Lower leg skin (tissue), 3 donors: Measurements from ENCODE around the gene GTF3C4.

Source experiments
- CTCF ChIP-seq, 3 donors: fragments of 450-650 bp; IDR thresholded peaks; one replicate each; pipeline ENCODE4 v1.5.1; 2016; ENCODE audit warnings: antibody characterized with exemption in 3 of 3, mild to moderate bottlenecking in 3 of 3, moderate library complexity in 2 of 3
- POLR2A ChIP-seq, 2 donors: fragments of 450-650 bp; IDR thresholded peaks; one replicate each; pipeline ENCODE4 v1.6.1; 2016 to 2017; ENCODE audit warnings: antibody characterized with exemption in 2 of 2, mild to moderate bottlenecking in 1 of 2, moderate library complexity in 1 of 2

GRCh38 chr9:132740526-132741309, 70.5 kb downstream of the GTF3C4 start:
- no peak for TF ChIP-seq CTCF (IDR thresholded peaks at IDR 0.05)
- TF ChIP-seq POLR2A (IDR thresholded peaks at IDR 0.05), result no peak
